HG03354 (cell line): ENCODE data around the gene TMEM135.
"Not testable (repeated sequence)": the region's sequence is repeated elsewhere in the genome, so short reads cannot be mapped to it uniquely, and the experiment has no call there.

Source experiments
- ATAC-seq: cut with Tn5 transposase; IDR thresholded peaks from one replicate; pipeline ENCODE4 v1.9.1; 2021; ENCODE audit warnings: mild to moderate bottlenecking; ENCODE audit not compliant: unreplicated experiment, poor library complexity, severe bottlenecking

The TMEM135 gene

DNA sequence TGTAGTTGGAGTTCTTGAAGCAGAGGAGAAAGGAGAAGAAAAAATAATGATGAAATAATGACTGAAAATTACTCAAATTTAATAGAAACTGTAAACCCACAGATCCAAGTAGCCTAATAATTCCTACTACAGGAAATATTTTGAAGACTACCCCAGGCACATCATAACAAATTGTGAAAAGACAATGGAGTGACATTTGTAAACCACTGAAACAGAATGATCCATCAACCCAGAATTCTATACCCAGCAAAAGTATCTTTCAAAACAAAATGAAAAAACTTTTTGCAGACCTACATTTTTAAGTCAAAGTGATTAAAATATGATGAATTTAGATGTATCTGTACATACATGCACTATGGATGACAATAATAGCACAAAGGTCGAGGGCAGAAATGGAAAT lies 194.6 kb downstream of the TMEM135 start:
- no peak for ATAC-seq

DNA sequence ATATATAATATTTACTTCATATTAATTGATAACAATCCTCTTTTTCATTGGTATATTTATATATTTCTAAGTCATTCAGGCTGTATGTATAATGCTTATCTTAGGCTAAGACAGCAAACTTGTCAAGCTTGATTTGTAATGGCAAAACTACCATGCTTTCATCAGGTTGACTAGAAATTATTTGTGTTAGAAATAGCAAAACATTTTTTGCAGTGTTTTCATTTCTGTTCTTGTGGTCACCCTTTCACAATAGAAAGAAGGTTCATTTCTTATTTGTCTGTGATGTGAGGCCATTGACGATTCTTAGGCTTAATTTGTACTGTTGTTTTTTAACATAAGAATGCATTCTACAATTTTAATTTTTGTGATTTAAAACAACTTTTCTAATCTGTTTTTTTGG lies 197.6 kb downstream of the TMEM135 start:
- ATAC-seq = no peak

DNA sequence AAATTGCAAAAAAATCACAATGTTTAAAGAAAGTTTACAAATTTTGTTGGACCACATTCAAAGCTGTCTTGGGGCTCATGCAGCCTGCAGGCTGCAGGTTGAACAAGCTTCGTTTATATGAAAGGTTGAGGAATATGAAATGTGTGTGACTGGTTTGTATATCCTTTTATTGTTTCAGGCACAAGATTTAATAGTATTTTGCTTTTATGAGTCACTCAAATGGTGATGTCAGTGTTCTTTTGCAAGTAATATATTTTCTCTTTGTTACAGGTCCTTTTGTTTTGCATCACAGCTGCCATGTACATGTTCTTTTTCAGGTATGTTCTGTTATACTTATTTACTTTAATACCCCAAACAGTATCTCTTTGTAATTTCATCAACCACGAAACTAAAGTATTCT lies 198.6 kb downstream of the TMEM135 start:
- no peak for ATAC-seq

- ATAC-seq = no peak
Measured at GRCh38 chr11:87239001-87239400, 201.3 kb downstream of the TMEM135 start.

- ATAC-seq = no peak
Measured at GRCh38 chr11:87239531-87239930, 201.8 kb downstream of the TMEM135 start.

GRCh38 chr11:87251560-87251959 lies 213.8 kb downstream of the TMEM135 start:
- no peak for ATAC-seq

DNA sequence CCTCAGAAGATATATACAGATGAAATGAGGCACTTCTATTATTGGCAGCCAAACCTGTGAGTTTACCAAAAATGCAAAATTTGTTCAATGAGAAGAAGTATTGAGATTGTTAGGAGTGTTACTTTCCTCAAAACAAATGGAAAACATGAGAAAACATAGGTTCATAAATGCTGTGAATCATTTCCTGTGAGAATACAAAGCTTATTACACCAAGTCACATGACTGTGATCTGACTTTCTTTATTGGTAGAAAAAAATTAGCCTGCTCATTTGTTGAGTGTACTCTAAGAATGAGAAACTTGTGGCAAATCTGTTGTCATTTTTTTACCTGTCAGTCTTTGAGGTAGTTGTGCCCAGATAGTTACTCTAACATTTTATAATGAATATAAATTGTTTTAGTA lies 215.1 kb downstream of the TMEM135 start:
- ATAC-seq = no peak

GRCh38 chr11:87254562-87254961 lies 216.8 kb downstream of the TMEM135 start:
- no peak for ATAC-seq

DNA sequence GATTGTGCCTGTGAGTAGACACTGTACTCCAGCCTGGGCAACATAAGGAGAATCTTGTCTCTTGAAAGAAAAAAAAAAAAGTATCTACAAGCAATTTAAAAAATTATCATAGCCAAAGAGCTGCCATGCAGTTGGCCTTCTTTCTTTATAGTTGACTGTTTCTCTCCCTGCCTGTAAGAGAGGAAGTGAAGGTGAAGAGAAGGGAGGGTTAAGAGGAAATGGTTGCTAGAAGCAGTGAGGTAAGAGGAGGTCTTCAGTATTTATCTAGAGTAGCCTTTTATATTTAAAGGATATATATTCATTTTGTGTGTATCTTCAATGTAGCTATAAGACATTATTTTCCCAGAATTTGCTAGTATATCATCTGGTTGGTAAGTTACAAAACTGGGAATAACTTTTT lies 217.9 kb downstream of the TMEM135 start:
- no peak for ATAC-seq

- no peak for ATAC-seq
Measured at GRCh38 chr11:87256694-87257340, 219.1 kb downstream of the TMEM135 start.

DNA sequence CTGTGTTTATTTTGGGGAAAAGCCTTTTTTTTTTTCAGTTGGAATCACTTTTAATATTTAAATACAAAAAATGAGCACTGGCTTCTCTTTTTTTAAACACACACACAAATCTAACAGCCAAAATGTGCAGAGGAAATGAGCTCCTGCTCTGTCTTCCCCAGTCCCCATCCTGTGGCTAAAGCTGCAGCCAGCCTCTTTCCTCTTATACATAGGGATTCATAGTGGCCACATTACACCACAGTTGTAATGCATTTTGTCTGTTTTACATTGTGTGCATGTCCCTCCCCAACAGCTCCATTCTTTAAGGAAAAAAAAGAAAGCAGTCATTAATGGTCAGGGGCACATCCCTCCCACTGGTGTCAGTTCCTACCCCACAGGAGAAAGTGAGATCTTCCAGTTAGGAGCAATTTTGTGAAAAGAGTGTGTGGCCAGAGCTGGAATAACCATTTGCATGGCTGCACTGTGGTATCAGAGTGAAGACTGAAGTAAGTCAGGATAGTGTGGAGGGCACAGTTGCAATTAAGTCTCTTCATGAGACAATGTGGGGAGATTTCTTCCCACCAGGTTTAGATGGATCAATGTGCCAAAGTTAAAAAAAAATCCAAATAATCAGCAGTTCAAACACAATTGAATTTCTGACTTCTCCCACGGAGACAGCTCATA lies 220.6 kb downstream of the TMEM135 start:
- ATAC-seq = no peak

DNA sequence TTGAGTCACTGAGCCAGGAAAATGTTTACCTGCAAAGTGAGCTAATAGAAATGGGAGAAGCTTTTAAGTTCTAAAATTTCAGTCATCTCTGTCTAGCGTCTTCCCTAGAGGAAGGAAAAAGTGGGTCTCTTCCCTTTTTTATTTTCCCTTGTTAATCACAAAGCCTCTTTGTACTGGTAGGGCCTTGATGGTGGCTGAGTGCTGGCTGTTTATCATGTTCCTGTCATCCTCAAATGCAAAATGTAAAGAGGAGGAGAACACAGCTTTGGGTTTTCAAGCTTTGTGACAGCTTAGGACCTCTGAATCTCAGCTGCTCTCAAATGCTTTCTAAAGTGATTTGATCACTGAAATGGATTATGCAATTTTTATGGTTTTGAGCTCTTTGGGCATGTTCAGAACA lies 222.0 kb downstream of the TMEM135 start:
- ATAC-seq = no peak

GRCh38 chr11:87260811-87261210 lies 223.1 kb downstream of the TMEM135 start:
- no peak for ATAC-seq

DNA sequence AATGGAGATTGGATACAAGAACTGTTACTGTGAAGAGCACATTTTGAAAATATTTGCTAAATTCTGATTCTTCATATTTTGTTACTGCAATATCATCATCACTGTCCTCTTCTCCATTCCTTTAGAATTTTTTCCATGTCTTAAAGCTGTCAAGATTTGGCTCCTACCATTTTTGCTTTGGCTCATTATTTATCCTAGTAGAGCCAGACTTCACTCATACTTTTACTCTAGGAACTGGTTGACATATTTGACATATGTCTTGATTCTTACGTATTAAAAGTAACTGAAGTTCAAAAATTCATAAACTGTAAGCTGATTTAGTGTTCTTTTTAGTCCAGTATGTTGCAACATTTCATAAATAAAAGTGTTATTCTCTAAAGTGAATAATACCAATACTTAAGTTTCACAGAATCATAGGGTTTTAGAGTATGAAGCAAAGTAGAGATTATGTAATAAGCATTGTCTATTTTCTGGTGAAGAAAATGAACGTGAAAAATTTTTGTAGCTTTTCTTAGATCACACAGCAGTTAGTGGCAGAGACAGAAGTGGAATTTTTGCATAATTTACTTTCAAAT lies 225.6 kb downstream of the TMEM135 start:
- ATAC-seq = no peak

- ATAC-seq = no peak
Measured at GRCh38 chr11:87263979-87264378, 226.2 kb downstream of the TMEM135 start.

- ATAC-seq = no peak
Measured at GRCh38 chr11:87265132-87265531, 227.4 kb downstream of the TMEM135 start.

DNA sequence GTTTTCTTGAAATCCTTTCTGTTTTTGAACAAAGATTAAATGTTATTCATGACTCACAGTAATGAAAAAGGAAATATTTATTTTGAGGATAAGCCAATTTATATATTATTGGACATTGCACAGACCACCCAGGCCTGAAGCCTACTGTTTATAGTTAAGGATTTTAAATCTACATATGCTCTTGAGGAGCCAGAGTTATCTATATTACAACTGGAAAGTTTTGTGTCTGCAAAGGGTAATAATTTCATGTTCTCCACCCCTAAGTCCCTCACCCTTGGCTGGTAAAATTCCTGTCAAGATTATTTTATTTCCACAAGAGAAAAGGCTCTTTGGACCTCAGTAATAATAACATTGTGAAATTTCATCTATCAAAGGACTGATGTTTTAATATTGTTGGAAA lies 228.2 kb downstream of the TMEM135 start:
- no peak for ATAC-seq

DNA sequence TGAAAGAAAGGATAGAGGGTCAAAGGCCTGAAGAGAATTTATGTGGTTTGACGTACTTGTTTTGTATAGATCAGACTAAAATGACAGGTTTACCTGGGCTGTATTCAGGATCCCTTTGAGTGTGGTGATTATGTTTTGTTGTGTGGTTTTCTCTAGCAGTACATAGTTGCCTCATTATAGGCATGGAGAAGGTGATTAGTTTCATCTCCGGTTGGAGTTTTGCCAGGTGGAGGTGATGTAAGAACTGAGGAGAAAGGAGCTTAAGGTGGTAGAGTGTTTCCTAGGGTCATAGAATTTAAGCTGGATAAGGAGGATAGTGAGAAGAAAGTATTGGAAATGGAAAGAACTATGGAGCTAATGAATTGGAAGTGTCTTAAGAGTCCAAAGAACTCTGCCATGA lies 229.0 kb downstream of the TMEM135 start:
- ATAC-seq = no peak

GRCh38 chr11:87271951-87272350 lies 234.2 kb downstream of the TMEM135 start:
- ATAC-seq = not testable (repeated sequence)

- ATAC-seq = no peak
Measured at GRCh38 chr11:87275176-87275575, 237.4 kb downstream of the TMEM135 start.

- no peak for ATAC-seq
Measured at GRCh38 chr11:87280143-87280542, 242.4 kb downstream of the TMEM135 start.
